Diencephalon (tissue), 1 donor: ENCODE results near the gene NMBR. TPM values are rescaled to one million over a fixed set of nuclear protein-coding genes. Genes with fewer than 3 reads are reported as not detected.

Source experiments
- total RNA-seq: library from RNA; depleted of rRNA; stranded (reverse); fragments of >200 nt; gene quantifications from one replicate; pipeline ENCODE4 v1.2.3, GENCODE V29; 2014

NMBR gene
- total RNA-seq, result 9.7 TPM

DNA sequence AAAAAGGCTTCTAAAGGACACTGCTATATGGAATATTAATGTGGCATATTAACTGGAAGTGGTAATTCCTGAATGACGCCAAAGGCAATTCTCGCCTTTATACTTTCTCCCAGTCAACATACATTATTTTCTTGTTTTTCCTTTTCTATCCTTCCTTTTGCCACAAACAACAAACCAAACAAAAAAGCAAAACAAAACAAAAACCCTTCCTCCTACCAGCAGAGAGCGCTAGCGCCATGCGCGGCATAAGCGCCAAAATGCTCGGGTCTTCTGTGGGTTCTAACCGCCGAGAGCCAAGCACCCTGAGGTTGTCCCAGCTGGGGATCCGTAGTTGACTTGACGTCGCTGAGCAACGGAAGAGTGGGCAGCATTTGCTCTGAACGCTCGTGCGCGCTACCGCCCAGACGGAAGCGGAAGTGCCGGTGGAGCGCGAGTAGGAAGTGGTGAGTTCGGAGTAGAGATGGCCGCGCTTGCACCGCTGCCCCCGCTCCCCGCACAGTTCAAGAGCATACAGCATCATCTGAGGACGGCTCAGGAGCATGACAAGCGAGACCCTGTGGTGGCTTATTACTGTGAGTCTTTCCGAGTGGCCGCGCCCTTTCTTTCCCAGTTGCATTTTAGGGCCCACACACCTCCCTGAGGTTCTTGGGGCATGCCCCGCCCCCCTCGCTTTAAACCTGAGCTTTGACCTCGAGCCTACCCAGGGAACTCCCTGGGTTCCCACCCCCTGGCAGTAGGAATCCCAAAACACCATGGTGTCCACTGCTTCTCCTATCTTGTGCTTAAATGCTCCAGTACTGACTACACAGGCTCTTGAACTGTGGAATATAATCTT is at the start of gene NMBR, which contains the start of gene VTA1:
Gene NMBR (minus strand): TSS at position 295 of the 835 bp plus-strand sequence. CDS start 58,464 bp downstream, outside the sequence.
Gene VTA1 (plus strand): TSS at position 436 of the 835 bp plus-strand sequence. CDS start 25 bp downstream, at position 461.

DNA sequence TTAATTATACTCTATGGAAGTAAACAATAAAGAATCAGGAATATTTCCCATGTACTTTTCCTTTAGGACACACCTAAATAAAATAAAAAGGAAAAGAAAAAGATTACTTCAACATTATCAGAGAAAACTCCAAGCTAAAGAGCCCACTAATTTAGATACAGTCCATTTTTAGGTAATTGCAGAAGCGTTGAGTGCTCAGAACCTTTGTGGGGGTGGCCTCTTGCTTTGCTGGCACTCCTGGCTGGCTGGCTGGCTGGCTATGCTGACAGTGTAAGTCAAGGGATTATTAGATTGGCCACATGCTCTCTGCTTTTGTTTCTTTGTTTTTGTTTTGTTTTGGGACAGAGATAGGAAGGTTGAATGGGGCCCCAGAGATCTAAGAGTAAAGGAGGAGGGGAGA is 14.3 kb downstream of the NMBR start, which contains the start of gene GJE1:
Gene GJE1 (plus strand): TSS at position 301 of the 400 bp plus-strand sequence. CDS start 234 bp downstream, outside the sequence.

Other genes with a start within 250 kb of the NMBR start
- gene GJE1, start 14.2 kb downstream of the NMBR start, total RNA-seq, result not detected
- 86.5 TPM for gene VTA1, start 141 bp upstream of the NMBR start, total RNA-seq
- 9.9 TPM for gene ADGRG6, start 154.9 kb upstream of the NMBR start, total RNA-seq